HG03457 (cell line): ENCODE results near the gene FRAT2.
A peak's percentile ranks its signal among the peaks of the same experiment; 100 is the strongest.

Experiments used
- ATAC-seq: cut with Tn5 transposase; IDR thresholded peaks from one replicate; pipeline ENCODE4 v1.9.1; 2021; ENCODE audit warnings: moderate number of reproducible peaks; ENCODE audit not compliant: unreplicated experiment

The FRAT2 gene

DNA sequence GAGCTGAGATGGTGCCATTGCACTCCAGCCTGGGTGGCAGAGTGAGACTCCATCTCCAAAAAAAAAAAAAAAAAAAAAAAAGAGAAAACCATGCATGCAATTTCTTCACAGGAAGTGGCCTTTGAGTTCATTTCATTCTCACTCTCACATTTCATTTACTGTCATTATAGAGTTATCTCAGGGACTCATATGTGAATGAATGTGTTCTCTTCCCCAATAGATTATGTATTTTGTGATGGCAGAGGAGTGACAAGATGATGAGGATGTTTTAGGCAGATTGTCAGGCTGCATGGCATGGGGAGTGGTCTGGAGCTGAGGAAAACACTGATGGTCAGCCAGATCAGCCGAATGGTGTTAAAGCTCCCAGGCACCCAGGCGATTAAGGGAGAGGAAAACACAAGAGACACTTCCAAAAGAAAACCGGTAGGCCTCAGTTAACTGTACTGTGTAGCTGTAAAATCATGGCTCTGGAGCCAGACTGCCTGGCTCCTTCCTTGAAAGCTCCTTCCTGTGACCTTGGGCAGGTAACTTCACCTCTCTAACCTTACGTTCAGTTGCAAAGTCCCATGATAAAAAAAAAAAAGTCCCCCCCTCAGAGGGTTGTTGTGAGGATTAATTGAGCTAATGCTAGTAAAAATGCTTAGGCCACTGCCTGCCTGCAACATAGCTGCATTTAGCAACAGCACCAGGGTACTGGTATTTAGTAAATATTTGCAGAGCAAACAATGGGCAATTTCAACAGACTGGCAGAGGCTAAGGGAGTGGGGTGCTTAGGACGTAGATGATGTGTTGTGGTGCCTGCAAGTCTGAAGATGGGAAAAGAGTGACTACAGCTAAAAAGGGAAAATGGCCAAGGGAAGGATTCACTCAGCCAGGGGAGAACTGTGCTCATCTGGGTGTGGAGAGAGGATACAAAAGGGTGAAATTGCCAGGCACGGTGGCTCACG, 6.9 kb downstream of the FRAT2 start:
- no peak for ATAC-seq

- no peak for ATAC-seq
Observed at GRCh38 chr10:97325754-97326153, 8.8 kb downstream of the FRAT2 start.

- ATAC-seq: no peak
Observed at GRCh38 chr10:97323501-97323900, 11.0 kb downstream of the FRAT2 start.

DNA sequence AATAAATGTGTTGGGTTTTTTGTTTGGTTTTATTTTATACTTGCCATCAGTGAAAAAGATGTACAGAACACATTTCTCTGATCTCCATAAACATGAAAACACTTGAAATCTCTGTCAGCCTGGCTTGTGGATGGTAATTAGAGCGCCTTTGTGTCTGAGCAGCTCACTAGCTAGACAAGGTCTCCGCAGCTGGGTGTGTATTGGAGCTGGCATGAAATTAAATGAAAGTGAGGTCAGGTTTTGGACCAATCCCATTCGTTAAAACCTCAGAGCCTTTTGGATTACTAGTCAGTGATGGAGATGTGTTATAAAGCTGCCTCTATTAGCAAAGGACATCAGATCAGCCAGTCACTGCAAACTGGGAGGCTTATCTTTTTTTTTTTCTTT, 12.7 kb downstream of the FRAT2 start:
- no peak for ATAC-seq

DNA sequence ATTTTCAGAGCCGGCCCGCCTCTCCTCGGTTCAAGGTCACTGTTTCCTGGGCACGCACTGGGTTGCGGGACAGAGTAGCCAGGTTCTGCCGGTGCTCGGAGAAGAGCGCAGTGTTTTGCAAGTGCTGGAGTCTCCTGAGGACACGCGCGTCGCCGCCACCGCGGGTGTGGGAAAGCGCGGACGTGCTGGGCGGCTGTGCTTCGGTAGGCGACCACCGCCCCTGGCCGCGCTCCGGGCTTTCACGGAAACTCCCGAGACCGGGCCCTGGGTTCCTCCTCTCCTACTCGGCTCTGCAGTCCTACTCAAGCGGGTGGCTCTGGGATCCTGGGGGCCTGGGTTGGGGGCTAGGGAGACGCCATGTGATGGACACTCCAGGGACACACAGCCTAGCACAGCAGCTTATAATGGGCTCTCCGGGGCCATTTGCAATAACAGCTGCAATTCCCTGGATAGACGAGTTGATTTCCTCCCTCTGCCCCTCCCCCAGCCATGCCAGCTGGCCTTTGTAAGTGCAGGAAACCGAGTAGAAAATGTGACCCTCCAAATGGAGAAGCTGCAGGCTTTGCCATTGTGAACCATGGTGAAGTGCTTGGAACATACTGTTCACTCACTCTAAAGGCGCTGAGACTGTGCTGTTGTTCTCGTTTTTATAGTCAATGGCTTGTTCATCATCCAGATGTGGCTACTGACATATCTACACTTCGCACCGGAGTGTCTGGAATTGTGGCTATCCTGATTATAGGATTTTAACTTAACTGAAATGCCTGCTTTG, 13.3 kb downstream of the FRAT2 start:
- no peak for ATAC-seq

DNA sequence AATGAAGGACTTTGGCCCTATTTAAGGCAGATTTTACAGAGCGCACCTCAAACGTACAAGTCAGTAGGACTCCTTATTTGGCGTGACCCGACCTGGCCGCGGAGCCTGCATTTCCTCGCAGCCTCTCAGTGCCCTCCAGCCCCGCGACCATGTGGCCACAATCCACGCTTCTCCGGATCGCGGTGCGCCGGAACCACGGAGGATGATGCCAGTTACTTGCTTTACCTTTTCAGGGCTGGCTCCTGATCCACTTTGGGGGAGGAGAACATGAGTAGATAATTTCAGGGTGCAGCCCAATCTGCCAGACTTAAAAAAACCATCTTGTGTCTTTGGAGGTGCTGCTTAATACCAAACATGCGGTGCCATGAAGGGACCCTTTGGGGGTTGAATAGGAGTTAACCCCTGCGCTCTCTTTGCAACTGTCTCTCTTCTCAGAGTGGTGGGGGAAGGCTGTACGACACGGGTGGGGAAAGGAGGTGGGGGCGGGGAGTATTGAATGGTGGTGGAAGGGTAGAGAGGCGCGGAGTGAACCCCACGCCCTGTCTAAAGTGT, 14.0 kb downstream of the FRAT2 start:
- no peak for ATAC-seq

DNA sequence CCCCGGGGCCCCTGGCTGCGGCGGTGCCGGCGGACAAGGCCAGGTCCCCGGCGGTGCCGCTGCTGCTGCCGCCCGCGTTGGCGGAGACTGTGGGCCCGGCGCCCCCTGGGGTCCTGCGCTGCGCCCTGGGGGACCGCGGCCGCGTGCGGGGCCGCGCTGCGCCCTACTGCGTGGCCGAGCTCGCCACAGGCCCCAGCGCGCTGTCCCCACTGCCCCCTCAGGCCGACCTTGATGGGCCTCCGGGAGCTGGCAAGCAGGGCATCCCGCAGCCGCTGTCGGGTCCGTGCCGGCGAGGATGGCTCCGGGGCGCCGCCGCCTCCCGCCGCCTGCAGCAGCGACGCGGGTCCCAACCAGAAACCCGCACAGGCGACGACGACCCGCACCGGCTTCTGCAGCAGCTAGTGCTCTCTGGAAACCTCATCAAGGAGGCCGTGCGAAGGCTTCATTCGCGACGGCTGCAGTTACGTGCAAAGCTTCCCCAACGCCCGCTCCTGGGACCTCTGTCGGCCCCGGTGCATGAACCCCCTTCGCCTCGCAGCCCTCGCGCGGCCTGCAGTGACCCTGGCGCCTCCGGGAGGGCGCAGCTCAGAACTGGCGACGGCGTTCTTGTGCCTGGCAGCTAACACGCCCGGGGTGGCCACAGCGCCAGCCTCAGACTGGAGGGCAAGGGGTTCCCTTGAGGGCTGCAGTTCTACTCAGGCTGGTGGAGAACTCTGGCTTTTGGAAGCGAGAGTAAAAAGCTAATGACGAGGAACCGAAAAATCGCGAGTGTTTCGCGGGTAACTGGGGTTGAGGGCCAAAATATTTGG, 14.7 kb downstream of the FRAT2 start:
- no peak for ATAC-seq

DNA sequence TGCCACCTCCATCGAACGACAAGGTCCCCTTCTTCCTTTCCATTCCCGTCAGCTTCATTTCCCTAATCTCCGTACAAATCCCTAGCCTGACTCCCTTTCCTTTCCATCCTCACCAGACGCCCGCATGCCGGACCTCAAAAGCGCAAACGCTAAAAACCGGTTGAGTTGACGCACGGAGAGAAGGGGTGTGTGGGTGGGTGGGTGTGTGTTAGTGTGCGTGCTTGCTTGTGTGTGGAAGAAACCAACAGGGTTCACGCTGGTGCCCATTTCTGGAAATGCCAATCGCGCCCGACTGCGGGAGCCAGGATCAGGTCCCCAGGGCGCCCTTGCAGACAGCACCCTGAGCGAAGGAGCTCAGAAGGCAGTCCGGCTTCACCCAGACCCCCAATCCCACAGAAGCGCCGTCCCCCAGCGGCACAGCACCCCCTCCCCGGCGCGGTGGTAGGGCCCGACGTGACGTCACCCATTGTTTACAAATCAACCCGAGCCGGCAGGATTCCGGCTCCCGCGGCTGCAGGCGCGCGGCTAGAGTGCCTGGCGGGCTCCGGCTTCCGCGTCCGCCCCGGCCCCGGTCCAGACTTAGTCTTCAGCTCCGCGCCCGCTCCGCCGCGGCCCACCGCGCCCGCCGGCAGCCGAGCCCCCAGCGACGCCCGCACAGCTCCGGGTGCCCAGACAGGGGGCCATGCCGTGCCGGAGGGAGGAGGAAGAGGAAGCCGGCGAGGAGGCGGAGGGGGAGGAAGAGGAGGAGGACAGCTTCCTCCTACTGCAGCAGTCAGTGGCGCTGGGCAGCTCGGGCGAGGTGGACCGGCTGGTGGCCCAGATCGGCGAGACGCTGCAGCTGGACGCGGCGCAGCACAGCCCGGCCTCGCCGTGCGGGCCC, 15.5 kb downstream of the FRAT2 start, which contains the start of gene FRAT1:
TSS of gene FRAT1 (plus strand) at position 500 of the 880 bp plus-strand sequence. CDS start at position 683, 183 bp downstream.
- peak; percentile 64 for ATAC-seq

DNA sequence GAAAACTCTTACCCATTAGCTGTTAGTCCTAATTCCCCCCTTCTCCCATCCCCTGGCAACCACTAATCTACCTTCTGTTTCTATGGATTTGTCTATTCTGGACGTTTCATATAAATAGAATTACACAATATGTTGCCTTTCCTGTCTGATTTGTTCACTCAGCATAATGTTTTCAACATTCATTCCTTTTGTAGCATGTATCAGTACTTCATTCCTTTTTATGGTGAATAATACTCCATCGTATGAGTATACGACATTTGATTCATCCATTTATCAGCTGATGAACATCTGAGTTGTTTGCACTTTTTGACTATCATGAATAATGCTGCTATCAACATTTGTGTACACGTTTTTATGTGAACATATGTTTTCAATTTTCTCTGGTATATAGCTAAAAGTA, 19.9 kb downstream of the FRAT2 start:
- ATAC-seq: no peak

- ATAC-seq: no peak
Observed at GRCh38 chr10:97312897-97313296, 21.6 kb downstream of the FRAT2 start.

GRCh38 chr10:97311111-97311626, 23.4 kb downstream of the FRAT2 start:
- ATAC-seq: no peak

- ATAC-seq: no peak
Observed at GRCh38 chr10:97307866-97308780, 26.4 kb downstream of the FRAT2 start.

GRCh38 chr10:97307441-97307840, 27.1 kb downstream of the FRAT2 start:
- no peak for ATAC-seq

DNA sequence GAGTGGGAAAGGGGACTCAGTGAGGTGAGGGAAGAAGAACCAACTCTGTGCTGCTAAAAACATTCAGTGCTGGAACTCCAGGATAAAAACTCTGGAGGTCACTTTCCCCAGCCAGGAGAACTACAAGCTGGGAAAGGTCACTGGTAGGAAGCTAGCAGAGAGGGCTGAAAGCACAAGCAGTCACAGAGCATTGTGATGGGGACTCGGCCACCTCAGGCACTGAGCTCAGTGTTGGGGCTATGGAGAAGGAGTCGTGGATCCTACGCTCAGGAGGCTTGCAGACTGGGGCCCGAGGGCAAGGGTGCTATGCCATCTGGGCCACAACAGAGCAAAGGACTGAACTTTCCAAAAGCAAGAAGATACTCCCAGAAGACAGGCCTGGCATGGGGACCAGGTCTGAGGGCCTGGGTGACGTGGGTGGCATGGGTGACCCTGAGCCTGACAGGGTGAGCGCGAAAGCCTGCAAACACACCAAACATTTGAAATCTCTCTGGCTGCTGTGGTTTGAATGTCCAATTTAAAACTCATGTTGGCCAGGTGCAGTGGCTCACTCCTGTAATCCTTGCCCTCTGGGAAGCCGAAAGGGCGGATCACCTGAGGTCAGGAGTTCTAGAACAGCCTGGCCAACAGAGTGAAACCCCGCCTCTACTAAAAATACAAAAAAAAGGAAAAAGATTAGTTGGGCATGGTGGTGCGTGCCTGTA, 32.3 kb downstream of the FRAT2 start:
- no peak for ATAC-seq

GRCh38 chr10:97300980-97301379, 33.5 kb downstream of the FRAT2 start:
- no peak for ATAC-seq

GRCh38 chr10:97298223-97298571, 36.3 kb downstream of the FRAT2 start:
- no peak for ATAC-seq

GRCh38 chr10:97297556-97298222, 36.8 kb downstream of the FRAT2 start:
- no peak for ATAC-seq

DNA sequence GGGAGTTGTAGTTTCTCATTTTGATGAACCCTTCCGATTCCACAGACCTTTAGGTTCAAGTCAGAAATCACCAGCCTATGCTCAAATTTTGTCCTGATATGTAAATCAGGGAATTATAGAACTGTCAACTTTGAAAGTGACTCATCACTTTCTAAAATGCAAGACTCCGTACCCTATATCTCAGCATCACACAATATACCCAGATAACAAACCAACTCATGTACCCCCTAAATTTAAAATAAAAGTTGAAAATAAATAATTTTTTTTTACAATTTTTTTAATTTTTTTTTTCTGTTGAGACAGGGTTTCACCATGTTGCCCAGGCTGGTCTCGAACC, 41.7 kb downstream of the FRAT2 start:
- ATAC-seq: no peak
